OCI-LY1 (cell line): ENCODE results near the gene SH3BGRL3.

ENCODE experiments used
- H2AFZ ChIP-seq: fragments of 200-600 bp; sonication (generic), shearing (Covaris generic); 2 replicates; pipeline ENCODE4 v1.6.0; 2014; ENCODE audit warnings: antibody characterized with exemption, mild to moderate bottlenecking, low read length
- H3F3A ChIP-seq: fragments of 200-600 bp; sonication (generic), shearing (Covaris generic); 2 replicates; pipeline ENCODE4 v1.6.0; 2014; ENCODE audit warnings: mild to moderate bottlenecking, antibody characterized with exemption, low read length, moderate library complexity; ENCODE audit not compliant: insufficient read depth
- H3K27ac ChIP-seq: fragments of 200-600 bp; sonication (generic); 2 replicates; pipeline ENCODE4 v1.5.1; 2014; ENCODE audit warnings: low read length, mixed run types, mild to moderate bottlenecking, low read depth; ENCODE audit not compliant: poor library complexity, severe bottlenecking
- H3K27me3 ChIP-seq: fragments of 200-600 bp; sonication (generic); 2 replicates; pipeline ENCODE4 v1.6.0; 2014; ENCODE audit warnings: antibody characterized with exemption, mild to moderate bottlenecking, low read length, moderate library complexity; ENCODE audit not compliant: insufficient read depth
- H3K36me3 ChIP-seq: fragments of 200-600 bp; sonication (generic); 2 replicates; pipeline ENCODE4 v1.6.1; 2014; ENCODE audit warnings: mild to moderate bottlenecking, antibody characterized with exemption, low read length, moderate library complexity, mixed read lengths; ENCODE audit not compliant: insufficient read depth
- H3K4me1 ChIP-seq: fragments of 200-600 bp; sonication (generic); 2 replicates; pipeline ENCODE4 v1.5.1; 2014; ENCODE audit warnings: mild to moderate bottlenecking, low read length, moderate library complexity; ENCODE audit not compliant: insufficient read depth, severe bottlenecking
- H3K4me2 ChIP-seq: fragments of 200-600 bp; sonication (generic), shearing (Covaris generic); 2 replicates; pipeline ENCODE4 v1.6.1; 2014; ENCODE audit warnings: low read length
- H3K4me3 ChIP-seq: fragments of 200-600 bp; sonication (generic); 2 replicates; pipeline ENCODE4 v1.5.1; 2014; ENCODE audit warnings: low read length, low read depth, mild to moderate bottlenecking, mixed read lengths; ENCODE audit not compliant: poor library complexity, severe bottlenecking
- H3K79me2 ChIP-seq: fragments of 200-600 bp; shearing (Covaris generic); 2 replicates; pipeline ENCODE4 v1.6.1; 2016; ENCODE audit warnings: mixed run types, low read length, mixed read lengths; ENCODE audit not compliant: insufficient read depth
- H3K9ac ChIP-seq: fragments of 200-600 bp; sonication (generic), shearing (Covaris generic); 2 replicates; pipeline ENCODE4 v1.6.1; 2014; ENCODE audit warnings: mild to moderate bottlenecking, low read length, mixed read lengths
- H3K9me2 ChIP-seq: fragments of 200-600 bp; sonication (generic), shearing (Covaris generic); 2 replicates; pipeline ENCODE4 v1.6.1; 2014; ENCODE audit warnings: low read depth, mild to moderate bottlenecking, low read length, mixed read lengths
- H3K9me3 ChIP-seq: fragments of 200-600 bp; shearing (Covaris generic); 2 replicates; pipeline ENCODE4 v1.6.1; 2014; ENCODE audit warnings: low read length, mixed read lengths
- H4K20me1 ChIP-seq: fragments of 200-600 bp; sonication (generic), shearing (Covaris generic); 2 replicates; pipeline ENCODE4 v1.6.0; 2016; ENCODE audit warnings: mild to moderate bottlenecking, low read length; ENCODE audit not compliant: insufficient read depth
- CTCF ChIP-seq: fragments of 200-600 bp; sonication (generic), shearing (Covaris generic); IDR thresholded peaks from 2 replicates; pipeline ENCODE4 v1.5.1; 2017; ENCODE audit warnings: mild to moderate bottlenecking, antibody characterized with exemption, low read length, moderate library complexity, mixed read lengths
- EZH2 ChIP-seq: fragments of 200-600 bp; sonication (generic), shearing (Covaris generic); IDR thresholded peaks from 2 replicates; pipeline ENCODE4 v1.8.0; 2017; ENCODE audit warnings: borderline replicate concordance, mixed run types, mild to moderate bottlenecking, antibody characterized with exemption, low read length, moderate library complexity, mixed read lengths

SH3BGRL3 gene

DNA sequence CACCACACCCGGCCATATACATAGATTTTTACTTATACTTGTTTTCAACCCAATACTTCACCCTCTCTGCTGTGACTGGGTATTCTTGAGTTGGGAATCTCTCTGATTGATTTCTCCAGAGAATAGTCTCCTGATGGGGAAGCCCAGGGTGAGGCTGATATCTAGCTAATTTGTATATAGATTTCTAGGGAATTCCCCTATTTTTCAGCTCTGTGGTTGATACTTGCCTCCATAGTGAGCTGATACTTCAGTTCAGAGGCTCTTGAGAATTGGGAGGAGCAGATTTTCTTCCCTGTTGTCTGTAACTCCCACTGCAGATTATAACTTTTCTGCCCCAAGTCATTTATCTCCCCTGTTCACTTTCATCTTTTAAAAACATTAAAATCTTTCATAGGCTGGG lies 14.5 kb upstream of the SH3BGRL3 start:
- no peaks in the 10 kb centered on the region for H3K79me2 ChIP-seq
- H3K4me2 ChIP-seq, result no peak overlapping the region
- H4K20me1 ChIP-seq, result no peaks in the 10 kb centered on the region
- TF ChIP-seq CTCF, result no peak
- no peak for TF ChIP-seq EZH2
- H3K36me3 ChIP-seq, result peaks cover 95% of the 10 kb centered on the region
- no peak overlapping the region for H2AFZ ChIP-seq
- no peaks in the 10 kb centered on the region for H3K9me2 ChIP-seq
- H3F3A ChIP-seq, result no peaks in the 10 kb centered on the region
- no peak overlapping the region for H3K27ac ChIP-seq
- peaks cover 6% of the 10 kb centered on the region; the same call in 1 of the 2 replicates for H3K9me3 ChIP-seq
- no peaks in the 10 kb centered on the region for H3K4me1 ChIP-seq
- no peak overlapping the region for H3K9ac ChIP-seq
- no peak overlapping the region for H3K4me3 ChIP-seq
- H3K27me3 ChIP-seq, result no peaks in the 10 kb centered on the region

GRCh38 chr1:26268290-26269197 lies 11.3 kb upstream of the SH3BGRL3 start:
- peaks cover 90% of the 10 kb centered on the region for H3K36me3 ChIP-seq
- H3K9ac ChIP-seq, result no peak overlapping the region
- no peaks in the 10 kb centered on the region for H3K4me1 ChIP-seq
- H3K9me3 ChIP-seq, result peaks cover 6% of the 10 kb centered on the region; the same call in 1 of the 2 replicates
- H3K27ac ChIP-seq, result no peak overlapping the region
- no peaks in the 10 kb centered on the region for H3K9me2 ChIP-seq
- H2AFZ ChIP-seq, result no peak overlapping the region
- H3K27me3 ChIP-seq, result no peaks in the 10 kb centered on the region
- no peaks in the 10 kb centered on the region for H4K20me1 ChIP-seq
- H3K79me2 ChIP-seq, result no peaks in the 10 kb centered on the region
- TF ChIP-seq CTCF (no peak), EZH2 (no peak)
- H3F3A ChIP-seq, result no peaks in the 10 kb centered on the region
- no peak overlapping the region for H3K4me3 ChIP-seq
- no peak overlapping the region for H3K4me2 ChIP-seq

DNA sequence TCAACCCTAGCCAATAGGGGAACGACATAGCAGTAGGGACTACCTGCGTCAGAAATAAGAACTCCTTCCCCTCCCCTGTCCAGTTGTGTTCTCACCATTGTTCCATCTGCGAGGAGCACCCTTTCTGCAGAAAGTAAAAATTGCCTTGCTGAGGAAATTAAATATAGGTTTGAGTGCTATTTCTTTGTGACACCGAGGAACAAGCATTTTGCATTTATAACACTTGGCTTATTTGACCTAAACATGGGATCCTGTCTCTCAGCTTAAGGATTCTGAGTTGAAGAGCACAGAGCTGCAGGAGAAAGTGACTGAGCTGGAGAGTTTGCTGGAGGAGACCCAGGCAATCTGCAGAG lies 10.7 kb upstream of the SH3BGRL3 start:
- H3K79me2 ChIP-seq, result no peaks in the 10 kb centered on the region
- 0 out of 2 replicates have a peak, but pooled peaks cover 1% of the 10 kb centered on the region for H3F3A ChIP-seq
- peaks cover 6% of the 10 kb centered on the region; the same call in 1 of the 2 replicates for H3K9me3 ChIP-seq
- TF ChIP-seq EZH2, result no peak
- TF ChIP-seq CTCF, result no peak
- no peak overlapping the region for H3K4me2 ChIP-seq
- H3K9me2 ChIP-seq, result no peaks in the 10 kb centered on the region
- H3K27me3 ChIP-seq, result no peaks in the 10 kb centered on the region
- H3K4me3 ChIP-seq, result no peak overlapping the region
- H4K20me1 ChIP-seq, result no peaks in the 10 kb centered on the region
- H3K4me1 ChIP-seq, result no peaks in the 10 kb centered on the region
- H3K36me3 ChIP-seq, result peaks cover 84% of the 10 kb centered on the region
- H2AFZ ChIP-seq, result no peak overlapping the region
- H3K27ac ChIP-seq, result no peak overlapping the region
- H3K9ac ChIP-seq, result no peak overlapping the region
